SKM-1 (cell line): ENCODE results near the gene XPR1.
"Not testable (repeated sequence)": the region's sequence is repeated elsewhere in the genome, so short reads cannot be mapped to it uniquely, and the experiment has no call there.

Source experiments
- DNase-seq: peaks from one replicate; lab custom pipeline; 2025; ENCODE audit not compliant: unreplicated experiment; lab: John Stamatoyannopoulos, UW

Gene XPR1

DNA sequence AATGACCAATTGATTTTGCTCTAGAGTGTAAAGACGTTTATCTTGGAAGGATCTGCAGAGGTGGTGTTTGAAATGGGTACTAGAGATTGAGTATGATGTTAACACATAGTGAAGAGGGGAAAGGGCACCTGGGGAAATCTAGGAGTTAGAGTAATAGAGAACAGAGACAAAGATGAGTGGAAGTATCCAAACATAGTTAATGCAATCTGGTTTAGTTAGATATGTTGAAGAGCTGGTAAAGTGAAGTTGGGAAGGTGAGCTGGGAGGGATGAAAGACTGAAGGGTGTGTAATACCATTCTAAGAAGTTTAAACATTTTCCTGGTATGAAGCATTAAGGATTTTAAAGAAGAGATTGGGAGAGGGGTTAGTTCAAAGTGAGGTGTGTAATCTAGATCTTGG is 11.0 kb downstream of the XPR1 start:
- DNase-seq = no peak

DNA sequence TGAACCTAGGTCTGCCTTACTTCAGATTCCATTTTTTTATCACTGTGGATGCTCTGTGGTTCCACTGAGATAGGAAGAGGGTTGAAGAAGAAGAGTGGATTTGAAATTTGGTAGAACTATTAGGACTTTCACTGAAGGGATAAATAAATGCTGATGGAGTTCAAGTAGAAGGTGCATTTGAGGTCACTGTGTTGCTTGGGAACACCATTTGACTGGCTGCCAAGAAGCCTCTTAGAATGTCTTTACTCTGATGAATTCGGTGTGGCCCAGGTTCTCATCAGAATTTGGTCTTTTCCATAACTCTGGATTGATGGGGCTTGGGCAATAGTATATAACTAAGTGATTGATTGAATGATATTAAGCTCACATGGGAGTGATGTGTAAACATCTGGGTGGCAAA is 11.9 kb downstream of the XPR1 start:
- DNase-seq = no peak

DNA sequence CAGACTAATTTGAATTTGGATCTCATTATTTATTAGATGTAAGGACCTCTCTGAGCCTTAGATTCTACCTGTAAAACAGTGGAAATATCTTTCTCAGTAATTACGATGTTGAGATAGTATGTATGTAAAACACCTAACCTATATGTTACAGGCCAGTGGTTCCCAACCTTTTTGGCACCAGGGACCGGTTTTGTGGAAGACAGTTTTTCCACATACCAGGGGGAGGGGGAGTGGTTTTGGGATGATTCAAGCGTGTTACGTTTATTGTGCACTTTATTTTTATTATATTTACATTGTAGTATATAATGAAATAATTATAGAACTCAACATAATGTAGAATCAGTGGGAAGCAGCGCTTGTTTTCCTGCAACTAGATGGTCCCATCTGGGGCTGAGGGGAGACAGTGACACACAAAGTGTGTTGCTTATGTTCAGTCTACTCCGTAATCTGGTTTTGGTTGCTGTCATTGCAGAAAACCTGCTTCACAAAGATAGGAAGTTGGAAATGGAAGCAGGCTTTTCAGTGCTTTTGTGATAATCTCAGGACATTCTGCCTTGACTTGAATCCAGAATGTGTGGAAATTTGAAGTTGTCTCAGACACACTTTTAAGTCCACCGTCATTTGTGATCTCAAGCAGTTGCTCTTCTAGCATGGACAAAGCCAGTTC is 12.8 kb downstream of the XPR1 start:
- no peak for DNase-seq

DNA sequence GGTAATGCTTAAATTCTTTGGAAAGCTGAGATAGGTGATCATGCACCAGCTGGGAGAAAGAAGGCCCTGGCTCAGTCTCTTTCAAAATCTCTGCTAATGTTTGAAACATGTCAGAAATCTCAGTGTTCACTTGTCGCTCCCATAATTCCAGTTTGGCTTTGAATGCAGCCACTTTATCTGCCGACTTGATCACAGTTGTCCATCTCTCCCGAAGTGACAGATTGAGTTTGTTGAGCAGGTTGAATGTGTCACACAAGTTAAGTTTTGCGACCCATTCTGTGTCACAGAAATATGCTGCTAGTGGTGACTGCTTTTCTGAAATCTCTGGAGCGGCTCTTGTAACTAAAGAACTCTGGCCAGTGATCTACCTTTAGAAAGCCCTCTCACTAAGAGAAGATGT is 13.4 kb downstream of the XPR1 start:
- not testable (repeated sequence) for DNase-seq

DNA sequence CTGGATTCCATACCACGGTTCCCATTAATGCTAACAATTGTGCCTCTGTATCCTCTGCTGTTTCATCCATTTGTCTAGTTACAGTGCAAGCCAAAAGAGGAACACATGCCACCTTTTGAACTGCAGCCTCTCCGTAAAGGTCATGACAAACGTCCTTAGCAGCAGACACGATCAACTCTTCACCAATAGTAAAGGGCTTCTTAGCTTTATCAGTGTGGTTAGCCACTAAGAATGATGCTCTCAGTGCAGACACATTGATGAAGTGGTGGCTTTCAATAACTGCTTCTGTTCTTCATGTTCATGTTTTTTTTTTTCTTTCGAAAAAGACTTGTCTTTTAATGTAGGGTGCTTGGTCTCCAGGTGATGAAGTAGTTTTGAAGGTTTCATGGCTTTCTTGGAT is 14.3 kb downstream of the XPR1 start:
- no peak for DNase-seq

DNA sequence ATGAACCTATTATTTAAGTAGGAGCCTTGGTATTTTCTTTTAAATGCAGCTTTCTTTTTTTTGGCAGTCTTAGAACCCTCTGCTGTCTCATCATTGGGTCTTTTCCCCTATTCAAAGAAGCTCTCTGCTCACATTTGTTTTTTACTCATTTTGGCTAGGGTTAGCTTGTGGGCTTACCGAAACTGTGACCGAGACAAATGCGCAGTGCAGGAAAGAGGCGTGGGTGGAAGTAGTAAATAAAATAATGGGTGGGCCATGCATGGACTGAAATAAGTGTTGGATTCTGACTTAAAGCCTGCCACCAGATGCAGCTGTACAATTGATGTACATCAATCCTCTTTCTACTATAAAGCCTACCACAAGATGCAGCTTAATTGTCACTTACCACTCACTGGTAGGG is 14.7 kb downstream of the XPR1 start:
- no peak for DNase-seq

DNA sequence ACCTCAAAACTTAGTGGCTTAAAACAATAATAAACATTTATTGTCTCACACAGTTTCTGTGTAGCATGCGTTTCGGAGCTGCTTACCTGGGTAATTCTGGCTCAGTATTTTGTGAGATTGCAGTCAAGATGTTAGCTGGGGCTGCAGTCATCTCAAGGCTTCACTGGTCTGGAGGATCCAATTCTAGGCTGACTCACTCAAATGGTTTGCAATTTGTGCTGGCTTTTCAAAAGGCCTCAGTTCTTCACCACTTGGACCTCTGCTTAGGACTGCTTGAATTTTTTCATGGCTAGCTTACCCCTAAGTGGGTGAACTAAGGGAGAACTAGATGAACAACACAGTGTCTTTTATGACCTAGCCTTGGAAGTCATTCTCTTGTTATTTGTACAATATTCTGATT is 21.0 kb downstream of the XPR1 start:
- DNase-seq = no peak

DNA sequence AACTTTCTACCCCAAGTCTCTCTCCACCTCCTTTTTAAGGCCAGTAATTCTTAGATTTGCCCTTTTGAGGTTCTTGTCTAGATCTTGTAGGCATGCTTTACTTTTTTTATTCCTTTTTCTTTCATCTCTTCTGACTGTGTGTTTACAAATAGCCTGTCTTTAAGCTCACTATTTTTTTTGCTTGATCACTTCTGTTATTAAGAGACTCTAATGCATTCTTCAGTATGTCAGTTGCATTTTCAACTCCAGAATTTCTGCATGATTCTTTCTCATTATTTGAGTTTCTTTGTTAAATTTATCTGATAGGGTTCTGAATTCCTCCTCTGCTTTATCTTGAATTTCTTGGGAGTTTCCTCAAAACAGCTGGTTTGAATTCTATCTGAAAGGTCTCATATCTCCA is 30.9 kb downstream of the XPR1 start:
- no peak for DNase-seq

DNA sequence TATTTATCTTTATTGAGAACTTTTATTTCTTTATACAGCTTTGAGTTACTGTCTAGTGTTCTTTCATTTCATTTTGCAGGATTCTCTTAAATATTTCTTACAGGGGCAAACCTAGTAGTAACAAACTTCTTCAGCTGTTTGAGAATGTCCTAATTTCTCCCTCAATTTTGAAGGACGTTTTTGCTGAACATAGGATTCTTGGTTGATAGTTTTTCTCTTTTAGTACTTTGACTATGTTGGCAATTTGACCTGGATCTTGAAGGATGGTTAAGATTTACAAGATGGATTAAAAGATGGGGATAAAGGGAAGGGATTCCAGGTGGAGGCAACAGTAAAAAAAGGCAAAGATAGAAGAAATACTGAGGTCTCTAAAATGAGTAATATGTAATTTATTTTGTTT is 38.9 kb downstream of the XPR1 start:
- no peak for DNase-seq

DNA sequence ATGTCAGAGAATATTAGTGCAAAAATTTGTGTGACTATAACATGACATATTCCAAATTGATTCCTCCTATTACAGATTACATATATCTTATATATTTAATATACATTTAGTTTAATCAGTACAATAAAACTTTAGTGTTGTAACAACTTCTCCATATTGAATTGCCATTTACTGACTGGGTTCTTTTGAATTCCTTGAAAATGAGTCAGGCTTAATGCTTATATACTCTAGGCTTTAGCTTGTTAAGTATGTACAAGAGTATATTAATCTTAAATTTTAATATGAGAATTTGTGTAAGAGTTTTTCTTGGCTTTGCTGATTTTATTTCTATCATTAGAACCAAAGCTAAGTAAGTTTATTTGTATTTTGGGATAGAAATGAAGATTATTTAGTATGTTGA is 40.3 kb downstream of the XPR1 start:
- no peak for DNase-seq

DNA sequence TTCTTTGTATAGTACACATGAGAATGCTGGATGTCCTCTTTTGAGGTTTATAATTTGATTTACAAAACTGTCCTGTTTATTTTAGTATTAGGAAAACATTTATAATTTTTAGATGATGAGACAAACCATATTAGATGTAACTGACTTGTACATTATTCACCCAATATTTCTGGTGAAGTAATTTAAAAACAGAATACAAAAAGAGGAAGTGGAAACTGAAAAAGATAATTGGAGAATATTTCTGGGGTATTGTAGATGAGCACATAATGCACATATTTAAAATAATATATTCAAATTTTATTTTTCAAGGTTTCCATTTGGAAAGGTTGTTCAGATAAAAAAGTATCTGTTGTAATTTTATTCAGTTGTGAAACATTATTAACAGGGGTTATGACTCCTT is 40.7 kb downstream of the XPR1 start:
- DNase-seq = no peak

DNA sequence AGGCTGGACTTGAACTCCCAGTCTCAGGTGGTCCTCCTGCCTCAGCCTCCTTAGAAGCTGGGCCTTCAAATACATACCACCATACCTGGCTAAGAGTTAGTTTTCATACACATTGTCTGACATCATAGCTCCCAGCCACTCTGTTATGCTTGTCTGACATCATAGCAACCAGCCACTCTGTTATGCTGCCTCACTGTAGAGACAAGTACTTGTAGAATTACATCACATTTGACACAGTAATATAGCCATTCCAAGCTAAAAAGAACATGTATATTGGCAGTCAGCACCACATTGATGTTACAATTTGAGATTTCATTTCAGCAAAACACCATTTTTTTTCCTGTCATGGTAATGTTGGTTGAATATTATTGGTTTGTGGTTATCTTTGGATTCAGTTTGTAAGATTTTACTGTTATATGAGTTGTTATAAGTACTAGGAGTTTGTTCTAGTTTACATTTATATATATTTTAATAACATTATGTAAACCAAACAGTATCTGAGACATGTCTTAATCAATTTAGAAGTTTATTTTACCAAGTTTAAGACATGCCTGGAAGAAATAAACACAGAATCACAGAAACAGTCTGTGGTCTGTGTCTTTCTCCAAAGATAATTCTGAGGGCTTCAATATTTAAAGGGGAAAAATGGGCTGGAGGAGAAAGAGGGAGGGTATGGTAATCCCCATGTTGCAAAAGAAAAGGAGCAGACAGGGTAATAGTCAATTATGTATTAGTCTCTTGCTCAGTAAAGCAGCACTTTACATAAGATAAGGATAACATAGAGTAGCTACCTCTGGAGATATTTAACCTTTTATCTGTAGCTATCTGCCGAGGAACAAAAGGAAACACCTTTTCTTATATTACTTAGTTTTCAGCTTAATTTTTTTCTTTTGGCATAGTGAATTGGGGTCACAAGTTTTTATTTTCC is 43.0 kb downstream of the XPR1 start:
- DNase-seq = no peak

DNA sequence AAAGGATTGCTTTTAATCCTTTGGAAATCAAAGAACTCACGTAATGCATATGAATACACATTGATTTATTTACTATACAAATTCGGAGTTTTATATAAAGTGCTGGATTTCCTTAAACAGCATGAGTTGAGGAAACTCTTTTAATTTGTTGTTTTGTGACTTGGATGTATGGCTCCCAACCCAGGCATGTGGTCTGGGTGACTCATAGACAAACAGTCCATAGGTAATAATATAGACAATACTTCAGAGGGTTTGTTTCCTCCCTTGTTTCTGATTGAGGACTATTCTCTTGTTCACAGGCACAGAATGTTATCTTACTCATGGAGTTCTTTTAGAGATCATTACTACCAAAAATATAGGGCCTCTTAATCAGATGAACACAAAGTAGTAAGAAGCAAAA is 43.8 kb downstream of the XPR1 start:
- DNase-seq = no peak

DNA sequence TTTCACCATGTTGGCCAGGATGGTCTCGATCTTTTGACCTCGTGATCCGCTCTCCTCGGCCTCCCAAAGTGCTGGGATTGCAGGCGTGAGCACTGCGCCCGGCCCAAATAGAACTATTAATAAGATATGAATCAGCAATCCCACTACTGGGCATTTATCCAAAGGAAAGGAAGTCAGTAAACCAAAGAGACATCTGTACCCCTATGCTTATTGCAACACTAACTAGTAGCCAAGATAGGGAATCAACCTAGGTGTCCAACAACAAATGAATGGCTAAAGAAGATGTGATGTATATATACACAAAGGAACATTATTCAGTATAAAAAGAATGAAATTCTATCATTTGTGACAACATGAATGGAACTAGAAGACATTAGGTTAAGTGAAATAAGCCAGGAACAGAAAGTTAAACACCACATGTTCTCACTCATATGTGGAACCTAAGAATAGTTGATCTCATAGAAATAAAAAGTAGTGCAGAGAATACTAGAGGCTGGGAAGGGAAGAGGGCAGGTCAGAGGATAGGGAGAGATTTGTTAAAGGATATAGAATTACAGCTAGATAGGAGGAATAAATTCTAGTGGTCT is 48.8 kb downstream of the XPR1 start:
- DNase-seq = no peak

DNA sequence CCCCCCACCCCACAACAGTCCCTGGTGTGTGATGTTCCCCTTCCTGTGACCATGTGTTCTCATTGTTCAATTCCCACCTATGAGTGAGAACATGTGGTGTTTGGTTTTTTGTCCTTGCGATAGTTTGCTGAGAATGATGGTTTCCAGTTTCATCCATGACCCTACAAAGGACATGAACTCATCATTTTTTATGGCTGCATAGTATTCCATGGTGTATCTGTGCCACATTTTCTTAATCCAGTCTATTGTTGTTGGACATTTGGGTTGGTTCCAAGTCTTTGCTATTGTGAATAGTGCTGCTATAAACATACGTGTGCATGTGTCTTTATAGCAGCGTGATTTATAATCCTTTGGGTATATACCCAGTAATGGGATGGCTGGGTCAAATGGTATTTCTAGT is 51.3 kb downstream of the XPR1 start:
- DNase-seq = not testable (repeated sequence)

DNA sequence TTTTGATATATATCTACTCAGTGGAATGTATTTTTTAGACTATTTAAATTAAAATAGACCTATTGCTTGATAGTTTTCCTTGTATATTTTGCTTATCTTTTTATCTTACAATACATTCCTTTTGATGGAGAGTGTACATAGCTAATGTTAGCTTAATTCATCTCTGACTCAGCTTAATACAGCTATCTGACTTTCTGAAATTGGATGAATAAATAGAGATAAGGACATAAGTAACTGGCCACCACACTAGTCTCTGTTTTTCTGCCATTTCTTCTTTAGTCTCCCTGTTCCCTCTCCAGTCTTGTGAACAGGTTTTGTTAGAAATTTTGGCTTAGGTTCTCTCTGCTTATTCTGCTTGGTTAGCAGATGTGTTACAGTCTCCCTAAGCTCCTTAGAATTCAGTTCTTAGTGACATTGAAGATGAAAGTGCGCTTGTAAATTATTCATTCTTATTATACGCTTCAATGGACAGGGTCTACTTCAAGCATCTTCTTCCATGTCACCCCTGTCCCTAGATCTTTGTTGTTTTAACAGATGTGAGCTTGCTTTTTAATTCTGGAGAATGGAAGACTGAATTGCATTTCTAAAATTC is 59.6 kb downstream of the XPR1 start:
- no peak for DNase-seq

DNA sequence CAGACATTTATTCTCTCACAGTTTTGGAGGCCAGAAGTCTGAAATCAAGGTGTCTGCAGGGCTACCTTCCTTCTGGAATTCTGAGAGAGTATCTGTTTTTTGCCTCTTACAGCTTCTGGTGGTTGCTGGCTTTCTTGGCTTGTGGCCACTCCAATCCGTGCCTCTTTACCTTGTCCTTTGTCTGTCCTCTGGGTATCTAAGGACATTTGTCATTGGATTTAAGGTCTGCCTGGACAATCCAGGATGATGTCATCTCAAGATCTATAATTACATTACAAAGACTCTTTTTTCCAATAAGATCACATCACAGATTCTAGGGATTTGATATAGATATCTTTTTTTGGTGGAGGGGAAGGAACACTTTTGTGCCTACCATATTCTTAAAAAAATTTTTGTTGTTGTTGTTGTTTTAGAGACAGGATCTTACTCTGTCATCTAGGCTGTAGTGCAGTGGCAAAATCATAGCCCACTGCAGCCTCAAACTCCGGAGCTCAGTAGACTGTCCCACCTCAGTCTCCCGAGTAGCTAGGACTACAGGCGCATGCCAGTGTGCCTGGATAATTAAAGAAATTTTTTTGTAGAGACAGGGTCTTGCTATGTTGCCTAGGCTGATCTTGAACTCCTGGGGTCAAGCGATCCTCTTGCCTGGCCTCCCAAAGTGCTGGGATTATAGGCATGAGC is 61.9 kb downstream of the XPR1 start:
- no peak for DNase-seq

DNA sequence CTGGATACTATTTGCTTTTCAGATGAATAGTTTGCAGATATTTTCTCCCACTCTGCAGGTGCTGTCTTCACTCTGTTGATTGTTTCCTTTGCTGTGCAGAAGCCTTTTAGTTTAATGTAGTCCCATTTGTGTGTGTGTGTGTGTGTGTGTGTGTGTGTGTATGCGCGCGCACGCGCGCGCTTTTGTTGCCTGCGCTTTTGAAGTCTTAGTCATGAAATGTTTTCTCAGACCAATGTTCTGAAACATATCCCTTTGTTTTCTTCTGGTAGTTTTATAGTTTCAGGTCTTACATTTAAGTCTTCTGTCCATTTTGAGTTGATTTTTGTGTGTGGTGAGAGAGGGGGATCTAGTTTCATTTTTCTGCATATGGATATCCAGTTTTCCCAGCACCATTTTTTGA is 63.5 kb downstream of the XPR1 start:
- no peak for DNase-seq

DNA sequence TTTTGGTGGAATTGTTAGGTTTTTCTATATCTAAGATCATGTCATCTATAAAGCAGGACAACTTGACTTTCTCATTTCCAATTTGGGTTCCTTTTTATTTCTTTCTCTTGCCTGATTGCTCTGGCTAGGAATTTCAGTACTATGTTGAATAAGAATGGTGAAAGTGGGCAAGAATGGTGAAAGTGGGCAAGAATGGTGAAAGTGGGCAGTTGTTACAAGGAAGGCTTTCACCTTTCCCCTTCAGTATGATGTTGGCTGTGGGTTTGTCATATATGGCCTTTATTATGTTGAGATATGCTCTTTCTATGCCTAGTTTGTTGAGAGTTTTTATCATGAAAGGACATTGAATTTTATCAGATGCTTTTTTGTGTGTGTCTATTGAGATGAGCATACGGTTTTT is 64.5 kb downstream of the XPR1 start:
- DNase-seq = no peak

DNA sequence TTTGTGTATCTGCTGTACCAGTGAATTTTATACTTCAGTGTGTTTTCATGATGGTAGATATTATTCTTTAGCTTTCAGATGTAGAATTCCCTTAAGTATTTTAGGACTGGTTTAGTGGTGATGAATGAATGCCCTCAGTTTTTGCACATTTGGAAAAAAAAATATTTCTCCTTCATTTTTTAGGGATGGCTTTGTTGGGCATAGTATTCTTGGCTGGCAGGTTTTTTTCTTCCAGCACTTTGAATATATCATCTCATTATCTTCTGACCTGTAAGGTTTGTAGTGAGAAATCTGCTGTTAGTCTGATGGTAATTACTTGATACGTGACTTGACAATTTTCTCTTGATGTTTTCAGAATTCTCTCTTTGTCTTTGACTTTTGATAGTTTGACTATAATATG is 66.8 kb downstream of the XPR1 start:
- no peak for DNase-seq

DNA sequence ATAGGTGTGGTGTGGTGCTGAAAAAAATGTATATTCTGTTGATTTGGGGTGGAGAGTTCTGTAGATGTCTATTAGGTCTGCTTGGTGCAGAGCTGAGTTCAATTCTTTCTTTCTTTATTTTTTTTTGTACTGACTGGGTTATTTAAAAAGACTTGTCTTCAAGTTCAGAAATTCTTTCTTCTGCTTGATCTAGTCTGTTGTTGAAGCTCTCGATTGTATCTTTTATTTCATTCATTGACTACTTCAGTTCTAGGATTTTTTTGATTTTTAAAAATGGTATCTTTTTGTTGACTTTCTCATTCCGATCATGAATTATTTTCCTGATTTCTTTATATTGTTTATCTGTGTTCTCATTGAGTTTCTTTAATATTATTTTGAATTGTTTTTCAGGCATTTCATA is 70.6 kb downstream of the XPR1 start:
- not testable (repeated sequence) for DNase-seq
